IgD-negative memory B cell (primary cell): ENCODE measurements around the gene CRIM1. TPM values are rescaled to one million over a fixed set of nuclear protein-coding genes. Genes with fewer than 3 reads are reported as not detected.

Experiments
- H3K27ac Mint-ChIP-seq, 3 donors: one replicate each; pipeline ENCODE4 v1.8.0; 2020 to 2022; ENCODE audit warnings: mild to moderate bottlenecking in 3 of 3, mixed read lengths in 3 of 3, moderate library complexity in 1 of 3
- H3K27me3 Mint-ChIP-seq: one replicate; pipeline ENCODE4 v1.8.0; 2021; ENCODE audit warnings: mixed read lengths
- H3K36me3 Mint-ChIP-seq: one replicate; pipeline ENCODE4 v1.8.0; 2020; ENCODE audit warnings: mild to moderate bottlenecking, mixed read lengths
- H3K4me1 Mint-ChIP-seq, 3 donors: one replicate each; pipeline ENCODE4 v1.8.0; 2020 to 2022; ENCODE audit warnings: mixed read lengths in 3 of 3, mild to moderate bottlenecking in 1 of 3
- H3K4me3 Mint-ChIP-seq, 4 donors: one replicate each; pipeline ENCODE4 v1.8.0; 2020 to 2022; ENCODE audit warnings: mild to moderate bottlenecking in 4 of 4, mixed read lengths in 4 of 4, moderate library complexity in 3 of 4
- H3K9me3 Mint-ChIP-seq, 3 donors: one replicate each; pipeline ENCODE4 v1.8.0; 2020 to 2021; ENCODE audit warnings: mixed read lengths in 3 of 3, mild to moderate bottlenecking in 1 of 3
- polyA plus RNA-seq: library from polyadenylated mRNA; unstranded; fragments of 300-500 nt; fragmentation: Illumina TruSeq; gene quantifications from one replicate; pipeline ENCODE4 v1.2.3, GENCODE V29; 2021

The CRIM1 gene
- polyA plus RNA-seq, 1 donor from 2014 or later, result 0.26 TPM

DNA sequence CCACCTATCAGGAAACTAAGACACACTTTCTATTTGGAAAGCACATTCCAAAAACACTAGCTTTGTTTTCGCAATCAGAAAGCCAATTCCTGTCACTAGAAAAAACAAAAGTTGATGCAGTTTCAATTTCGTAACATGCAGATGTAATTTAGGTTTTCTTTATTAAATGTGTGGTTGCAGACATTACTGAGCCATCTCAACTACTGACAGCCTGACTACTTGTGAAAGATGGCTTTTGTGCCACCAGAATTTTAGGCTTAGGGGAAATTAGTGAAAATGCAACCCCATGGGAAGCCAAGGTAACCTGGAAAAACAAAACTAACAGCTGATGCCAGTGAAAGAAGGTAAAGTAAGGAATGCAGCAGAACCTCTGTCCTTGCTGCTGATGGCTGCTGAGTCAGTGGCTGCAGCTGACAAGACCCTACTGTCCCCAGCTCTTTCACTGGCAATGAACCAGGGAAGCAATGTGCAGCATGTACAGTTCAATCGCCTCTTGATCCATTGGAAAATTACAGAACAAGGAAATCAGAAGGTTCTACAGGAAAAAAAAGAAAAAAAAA, 207.5 kb downstream of the CRIM1 start:
- Mint-ChIP-seq H3K36me3 (peaks cover 18% of the 10 kb centered on the region), H3K27ac (no peak overlapping the region), H3K9me3 (no peaks in the 10 kb centered on the region), H3K4me3 (no peak overlapping the region), H3K27me3 (no peaks in the 10 kb centered on the region), H3K4me1 (peaks cover 0 to 8% (median 0%) of the 10 kb centered on the region in 3 donors)

GRCh38 chr2:36564377-36564930, 208.9 kb downstream of the CRIM1 start:
- H3K27me3 Mint-ChIP-seq, result no peaks in the 10 kb centered on the region
- H3K27ac Mint-ChIP-seq, result no peak overlapping the region
- H3K4me3 Mint-ChIP-seq, result no peak overlapping the region
- peaks cover 0 to 8% (median 0%) of the 10 kb centered on the region in 3 donors for H3K4me1 Mint-ChIP-seq
- no peaks in the 10 kb centered on the region for H3K9me3 Mint-ChIP-seq
- H3K36me3 Mint-ChIP-seq, result peaks cover 20% of the 10 kb centered on the region

DNA sequence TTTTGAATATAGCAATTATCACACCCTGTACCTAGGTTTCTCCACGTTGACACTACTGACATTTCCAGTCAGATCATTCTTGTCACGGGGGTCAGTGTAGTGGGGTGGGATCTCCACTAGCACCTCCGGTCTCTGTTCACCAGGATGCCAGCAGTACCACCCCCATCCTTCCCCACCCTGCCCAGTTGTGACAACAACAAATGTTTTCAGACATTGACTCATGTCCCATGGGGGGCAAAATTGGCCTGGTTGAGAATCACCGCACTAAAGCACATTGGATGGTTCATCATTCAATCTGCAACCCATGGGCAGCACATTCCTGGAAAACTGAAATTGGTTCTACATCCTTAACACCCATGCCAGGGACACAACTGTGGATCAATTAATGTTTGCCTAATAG, 210.1 kb downstream of the CRIM1 start:
- peaks cover 19% of the 10 kb centered on the region for H3K36me3 Mint-ChIP-seq
- peaks cover 0 to 8% (median 0%) of the 10 kb centered on the region in 3 donors for H3K4me1 Mint-ChIP-seq
- H3K27me3 Mint-ChIP-seq, result no peaks in the 10 kb centered on the region
- no peak overlapping the region for H3K27ac Mint-ChIP-seq
- H3K9me3 Mint-ChIP-seq, result no peaks in the 10 kb centered on the region
- no peak overlapping the region for H3K4me3 Mint-ChIP-seq

DNA sequence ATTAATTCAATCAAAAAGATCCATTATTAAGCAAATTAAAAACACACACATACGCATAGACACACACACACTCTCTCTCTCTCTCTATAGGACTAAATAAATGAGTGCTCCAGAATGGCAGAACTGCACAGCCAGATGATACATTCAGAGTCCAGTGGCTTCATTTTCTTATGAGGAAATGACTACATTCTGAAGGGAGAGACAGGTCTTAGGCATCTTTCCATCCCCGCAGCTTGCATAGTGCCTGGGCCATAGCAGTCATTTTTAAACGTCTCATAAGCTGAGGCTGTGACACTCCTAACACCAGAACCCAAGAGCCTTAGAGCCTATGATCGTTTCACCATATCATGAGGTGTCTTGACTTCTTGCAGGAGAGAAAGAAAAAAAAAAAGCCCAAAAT, 211.3 kb downstream of the CRIM1 start:
- H3K27me3 Mint-ChIP-seq, result no peaks in the 10 kb centered on the region
- H3K9me3 Mint-ChIP-seq, result no peaks in the 10 kb centered on the region
- peaks cover 0 to 8% (median 0%) of the 10 kb centered on the region in 3 donors for H3K4me1 Mint-ChIP-seq
- H3K36me3 Mint-ChIP-seq, result peaks cover 20% of the 10 kb centered on the region
- peak overlapping the region in 1 of 3 donors; percentile 33 for H3K27ac Mint-ChIP-seq
- no peak overlapping the region for H3K4me3 Mint-ChIP-seq

DNA sequence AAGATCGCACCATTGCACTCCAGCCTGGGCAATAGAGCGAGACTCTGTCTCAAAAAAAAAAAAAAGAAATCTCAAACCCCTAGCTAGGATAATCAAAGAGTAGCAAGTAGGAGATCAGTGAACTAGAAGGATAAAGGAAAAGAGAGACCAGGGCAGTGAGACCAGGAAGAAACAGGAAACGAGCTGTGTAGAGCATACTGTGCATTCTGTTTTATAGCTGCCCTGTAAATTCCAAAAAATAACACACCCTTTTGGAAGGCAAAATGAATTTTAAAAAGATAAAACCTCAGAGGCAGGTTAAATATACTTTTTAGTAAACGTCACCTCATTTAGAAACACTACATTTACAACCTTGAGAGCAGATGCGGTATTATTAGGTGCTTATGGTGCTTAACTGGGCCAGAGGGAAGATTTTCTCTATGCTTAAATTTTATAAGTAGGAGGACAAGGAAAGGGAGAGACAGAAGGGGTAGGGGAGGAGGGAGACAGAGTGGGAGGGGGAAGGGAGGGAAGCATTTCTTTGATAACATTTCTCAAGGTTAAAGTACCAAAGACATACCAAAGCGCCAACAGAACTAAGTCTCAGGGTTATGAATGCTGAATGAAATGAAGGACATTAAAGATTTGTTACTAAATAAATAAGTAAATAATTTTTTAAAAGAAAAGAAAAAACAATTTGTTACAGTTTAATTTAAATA, 212.3 kb downstream of the CRIM1 start:
- peaks cover 0 to 8% (median 0%) of the 10 kb centered on the region in 3 donors for H3K4me1 Mint-ChIP-seq
- H3K27me3 Mint-ChIP-seq, result no peaks in the 10 kb centered on the region
- no peak overlapping the region for H3K27ac Mint-ChIP-seq
- H3K36me3 Mint-ChIP-seq, result peaks cover 24% of the 10 kb centered on the region
- H3K9me3 Mint-ChIP-seq, result no peaks in the 10 kb centered on the region
- no peak overlapping the region for H3K4me3 Mint-ChIP-seq

DNA sequence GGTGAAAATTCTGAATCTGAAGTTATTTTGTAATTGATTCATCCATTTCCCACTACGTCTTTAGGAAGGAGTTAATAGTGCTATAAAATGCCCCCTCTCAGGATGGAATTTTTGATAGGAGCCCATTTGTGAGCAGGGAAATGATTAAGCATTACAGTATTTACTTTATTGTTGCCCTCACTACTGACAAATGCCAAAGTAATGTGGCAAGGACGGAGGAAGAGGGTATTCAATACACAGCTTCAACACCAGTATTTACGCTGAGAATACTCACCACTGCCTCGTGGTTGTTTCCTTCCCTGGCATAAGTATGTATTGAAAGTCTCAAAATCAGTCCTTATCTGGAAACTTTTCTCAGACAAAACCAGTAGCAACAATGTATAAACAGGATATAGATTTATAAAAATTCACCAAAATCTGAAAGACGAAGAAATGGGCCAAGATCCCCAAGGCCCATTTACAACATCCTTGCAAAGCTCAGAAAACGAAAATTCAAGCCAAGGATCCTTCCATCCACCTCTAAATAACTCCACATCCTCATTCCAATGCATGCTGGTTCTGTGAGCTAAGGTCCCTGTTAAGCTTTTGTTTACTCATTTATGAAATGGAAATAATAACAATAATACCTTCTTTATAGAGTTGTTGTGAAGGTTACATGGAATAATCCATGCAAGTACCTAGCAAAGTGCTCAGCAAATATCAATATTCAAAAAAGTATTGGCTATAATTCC, 213.1 kb downstream of the CRIM1 start:
- H3K36me3 Mint-ChIP-seq, result peaks cover 25% of the 10 kb centered on the region
- peaks cover 0 to 4% (median 0%) of the 10 kb centered on the region in 3 donors for H3K4me1 Mint-ChIP-seq
- H3K4me3 Mint-ChIP-seq, result no peak overlapping the region
- no peaks in the 10 kb centered on the region for H3K27me3 Mint-ChIP-seq
- H3K9me3 Mint-ChIP-seq, result no peaks in the 10 kb centered on the region
- H3K27ac Mint-ChIP-seq, result no peak overlapping the region

GRCh38 chr2:36569267-36569856, 213.8 kb downstream of the CRIM1 start:
- Mint-ChIP-seq H3K4me3 (no peak overlapping the region), H3K4me1 (peaks cover 0 to 1% (median 0%) of the 10 kb centered on the region in 3 donors), H3K27me3 (no peaks in the 10 kb centered on the region), H3K36me3 (peaks cover 26% of the 10 kb centered on the region), H3K9me3 (no peaks in the 10 kb centered on the region), H3K27ac (no peak overlapping the region)

GRCh38 chr2:36570416-36570815, 214.8 kb downstream of the CRIM1 start:
- Mint-ChIP-seq H3K4me1 (peaks cover 0 to 1% (median 0%) of the 10 kb centered on the region in 3 donors), H3K27me3 (no peaks in the 10 kb centered on the region), H3K27ac (no peak overlapping the region), H3K4me3 (no peak overlapping the region), H3K9me3 (no peaks in the 10 kb centered on the region), H3K36me3 (peaks cover 21% of the 10 kb centered on the region)

DNA sequence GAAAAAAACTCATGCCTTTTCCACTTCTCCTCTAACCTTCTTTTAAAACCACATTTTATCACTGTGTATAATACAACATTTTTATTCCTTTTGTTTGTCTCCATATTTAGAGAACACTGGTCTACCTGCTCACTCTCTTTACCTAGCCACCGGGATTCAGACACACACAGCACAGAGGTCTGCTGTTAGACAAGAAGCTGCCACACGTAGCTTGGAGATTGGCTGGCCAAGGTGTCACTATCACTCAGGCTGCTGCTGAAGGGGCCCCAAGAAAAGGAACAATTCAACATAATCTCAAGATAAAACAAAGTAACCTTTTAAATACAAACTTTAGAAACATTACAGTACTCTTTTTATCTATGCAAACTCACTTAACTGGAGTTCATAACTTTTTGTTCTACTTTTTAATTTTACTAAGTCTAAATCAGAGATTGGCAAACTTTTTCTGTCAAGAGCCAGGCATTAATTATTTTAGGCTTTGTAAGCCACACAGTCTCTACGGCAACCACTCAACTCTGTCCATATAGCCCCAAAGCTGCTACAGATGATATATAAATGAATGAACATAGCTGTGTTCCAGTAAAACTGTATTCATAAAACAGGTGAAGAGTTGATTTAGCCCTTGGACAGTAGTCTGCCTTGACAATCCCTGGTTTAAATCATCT, 216.6 kb downstream of the CRIM1 start:
- Mint-ChIP-seq H3K27ac (no peak overlapping the region), H3K4me1 (peaks cover 0 to 1% (median 0%) of the 10 kb centered on the region in 3 donors), H3K36me3 (peaks cover 15% of the 10 kb centered on the region), H3K4me3 (no peak overlapping the region), H3K27me3 (no peaks in the 10 kb centered on the region), H3K9me3 (no peaks in the 10 kb centered on the region)

- no peak overlapping the region for H3K27ac Mint-ChIP-seq
- H3K36me3 Mint-ChIP-seq, result peaks cover 17% of the 10 kb centered on the region
Measured at GRCh38 chr2:36572719-36573059, 217.1 kb downstream of the CRIM1 start.

DNA sequence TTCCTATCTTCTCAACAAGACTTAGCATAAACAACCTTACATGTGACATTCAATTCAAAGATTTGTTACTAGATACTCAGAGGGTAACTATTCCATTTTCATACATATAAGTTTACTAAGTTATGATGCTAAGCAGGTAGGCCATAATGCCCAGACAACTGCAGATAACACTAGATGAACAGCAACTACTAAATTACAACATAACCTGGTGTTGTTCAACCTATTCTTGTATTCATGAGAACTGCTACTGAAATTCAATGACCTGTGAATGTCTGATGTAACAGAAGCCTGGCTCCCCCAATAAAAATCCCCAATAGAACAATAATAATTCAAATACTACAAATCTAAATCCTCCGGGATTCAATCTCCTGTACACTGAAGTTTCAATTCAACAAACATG, 217.6 kb downstream of the CRIM1 start:
- H3K4me3 Mint-ChIP-seq, result no peak overlapping the region
- no peaks in the 10 kb centered on the region for H3K4me1 Mint-ChIP-seq
- no peaks in the 10 kb centered on the region for H3K9me3 Mint-ChIP-seq
- no peak overlapping the region for H3K27ac Mint-ChIP-seq
- peaks cover 19% of the 10 kb centered on the region for H3K36me3 Mint-ChIP-seq
- H3K27me3 Mint-ChIP-seq, result no peaks in the 10 kb centered on the region

More at GRCh38 chr2:36572719-36573059, 217.1 kb downstream of the CRIM1 start:
- Mint-ChIP-seq H3K4me3 (no peak overlapping the region), H3K4me1 (no peaks in the 10 kb centered on the region), H3K27me3 (no peaks in the 10 kb centered on the region), H3K9me3 (no peaks in the 10 kb centered on the region)

DNA sequence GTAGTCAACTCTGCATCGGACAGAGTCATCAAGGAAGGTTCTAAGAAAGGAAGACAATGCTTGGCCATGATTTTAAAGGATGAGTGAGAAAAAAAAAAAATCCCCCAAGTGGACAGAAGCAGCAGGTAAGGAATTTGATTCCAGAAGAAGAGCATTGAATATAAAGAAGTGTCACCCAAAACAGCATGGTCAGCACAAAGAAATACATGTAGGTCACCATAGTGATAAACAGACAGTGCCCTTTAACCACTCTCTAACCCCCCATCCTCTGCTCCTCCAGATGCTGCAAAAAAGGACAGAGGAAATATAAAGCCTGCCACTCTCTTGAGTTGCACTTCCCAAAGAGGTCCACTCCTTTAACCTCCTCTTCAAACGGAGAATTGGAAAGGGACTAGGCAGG, 219.0 kb downstream of the CRIM1 start:
- H3K27me3 Mint-ChIP-seq, result no peaks in the 10 kb centered on the region
- no peak overlapping the region for H3K27ac Mint-ChIP-seq
- H3K4me1 Mint-ChIP-seq, result peaks cover 0 to 2% (median 0%) of the 10 kb centered on the region in 3 donors
- H3K4me3 Mint-ChIP-seq, result no peak overlapping the region
- H3K36me3 Mint-ChIP-seq, result peaks cover 23% of the 10 kb centered on the region
- H3K9me3 Mint-ChIP-seq, result no peaks in the 10 kb centered on the region

GRCh38 chr2:36577884-36578283, 222.3 kb downstream of the CRIM1 start:
- H3K4me3 Mint-ChIP-seq, result no peak overlapping the region
- H3K36me3 Mint-ChIP-seq, result peaks cover 24% of the 10 kb centered on the region
- H3K4me1 Mint-ChIP-seq, result peaks cover 0 to 2% (median 0%) of the 10 kb centered on the region in 3 donors
- no peaks in the 10 kb centered on the region for H3K27me3 Mint-ChIP-seq
- H3K27ac Mint-ChIP-seq, result no peak overlapping the region
- no peaks in the 10 kb centered on the region for H3K9me3 Mint-ChIP-seq

- Mint-ChIP-seq H3K36me3 (peaks cover 24% of the 10 kb centered on the region), H3K9me3 (no peaks in the 10 kb centered on the region), H3K27me3 (no peaks in the 10 kb centered on the region), H3K4me3 (peak overlapping the region in 1 of 4 donors; percentile 34), H3K4me1 (peaks cover 0 to 2% (median 0%) of the 10 kb centered on the region in 3 donors), H3K27ac (peak overlapping the region in 1 of 3 donors; percentile 90)
Measured at GRCh38 chr2:36578343-36579296, 223.0 kb downstream of the CRIM1 start.
